GM19025 (cell line): ENCODE data around the gene PXN.
"Not testable (repeated sequence)": the region's sequence is repeated elsewhere in the genome, so short reads cannot be mapped to it uniquely, and the experiment has no call there.

Experiments
- ATAC-seq: cut with Tn5 transposase; IDR thresholded peaks from one replicate; pipeline ENCODE4 v1.9.1; 2021; ENCODE audit warnings: mild to moderate bottlenecking, low read depth, moderate library complexity; ENCODE audit not compliant: unreplicated experiment

Gene PXN

DNA sequence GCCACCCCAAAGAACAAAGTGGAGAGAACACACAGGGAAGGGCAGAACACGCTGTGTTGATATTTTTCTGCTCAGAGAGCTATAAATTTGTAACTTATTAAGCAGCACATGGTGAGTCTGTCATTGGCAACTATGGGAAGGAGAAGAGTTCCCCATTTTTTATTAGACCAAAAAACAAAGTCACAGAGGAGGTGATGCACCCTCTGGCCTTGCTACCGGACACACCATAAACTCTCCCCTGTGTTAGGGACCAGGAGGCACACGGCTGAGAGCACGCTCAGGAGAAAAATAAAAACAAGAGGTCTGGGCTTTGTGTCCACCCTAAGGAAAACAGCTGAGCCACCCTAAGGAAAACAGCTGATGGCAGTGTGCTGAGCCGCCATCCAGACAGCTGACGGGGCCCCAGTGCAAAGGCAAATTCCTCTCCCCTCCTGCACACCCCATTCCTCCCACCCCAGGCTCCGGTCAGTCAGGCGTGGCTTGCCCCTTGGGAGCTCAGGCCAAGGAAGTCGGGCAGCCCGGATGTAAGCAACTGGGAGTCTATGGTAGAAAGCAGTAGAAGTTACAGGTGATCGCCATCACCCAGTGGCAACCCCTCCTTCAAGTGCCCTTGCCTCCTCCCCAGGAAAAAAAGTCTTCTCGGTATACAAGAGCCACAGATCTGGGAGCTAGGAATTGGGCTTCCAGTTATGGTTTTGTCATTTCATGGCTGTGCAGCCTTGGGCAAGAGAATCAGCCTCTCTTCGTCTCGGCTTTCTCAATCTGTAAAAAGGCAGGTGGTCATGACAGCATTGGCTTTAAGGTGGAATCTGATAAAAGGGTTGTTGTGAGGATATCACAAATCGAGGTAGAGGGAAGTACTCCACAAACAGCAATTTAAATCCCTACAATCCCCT is 2.4 kb downstream of the PXN start:
- no peak for ATAC-seq

DNA sequence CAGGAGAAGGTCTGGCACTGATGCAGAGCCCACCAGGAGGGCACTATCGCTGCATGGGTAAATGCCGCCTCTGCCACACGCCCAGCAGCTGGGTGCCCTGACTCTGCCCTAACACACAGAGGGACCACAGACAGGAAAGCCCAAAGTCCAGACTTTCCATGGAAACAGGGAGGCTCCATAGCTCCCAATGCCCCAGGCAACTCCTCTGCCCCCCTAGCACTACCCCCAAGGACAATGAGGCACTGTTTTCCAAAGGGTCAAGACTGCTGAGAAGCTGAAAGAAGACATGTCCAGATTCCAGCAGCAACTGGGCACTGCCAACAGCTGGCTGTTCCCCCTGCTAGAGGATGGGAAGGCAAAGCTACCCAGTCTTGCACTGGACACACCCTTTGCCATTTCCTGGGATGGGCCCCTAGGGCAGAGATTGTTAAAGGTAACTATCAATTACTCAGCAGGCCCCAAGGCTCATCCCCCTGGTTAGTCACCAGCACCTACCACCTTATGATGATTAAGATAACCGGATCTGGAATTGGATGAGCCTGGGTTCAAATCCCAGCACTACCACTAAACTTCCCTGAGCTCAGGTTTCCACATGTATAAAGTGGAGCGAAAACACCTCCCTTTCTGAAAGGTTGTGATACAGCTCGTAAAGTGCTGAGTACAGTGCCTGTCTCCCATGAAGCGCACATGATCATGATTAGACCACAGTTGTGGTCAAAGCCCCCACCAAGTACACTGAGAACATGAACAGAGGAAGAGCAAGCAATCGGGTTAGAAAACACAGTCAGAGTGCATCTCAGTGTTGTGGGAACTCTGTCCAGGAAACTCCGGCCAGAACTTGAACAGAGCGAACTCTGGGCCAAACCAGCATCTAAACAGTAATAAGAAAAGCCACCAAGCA is 3.3 kb downstream of the PXN start:
- ATAC-seq = no peak

DNA sequence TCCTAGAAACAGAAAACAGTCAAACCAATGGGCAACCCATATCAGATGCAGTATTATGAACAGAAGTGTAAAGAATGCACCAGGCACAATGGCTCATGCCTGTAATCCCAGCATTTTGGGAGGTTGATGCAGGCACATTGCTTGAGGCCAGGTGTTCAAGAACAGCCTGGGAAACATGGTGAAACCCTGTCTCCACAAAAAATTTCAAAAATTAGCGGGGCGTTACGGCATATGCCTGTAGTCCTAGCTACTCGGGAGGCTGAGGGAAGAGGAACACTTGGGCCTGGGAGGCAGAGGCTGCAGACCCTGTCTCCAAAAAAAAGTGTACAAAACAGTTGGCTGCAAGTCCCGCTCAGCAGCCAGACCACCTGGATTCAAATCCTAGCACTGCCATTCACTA is 4.9 kb downstream of the PXN start:
- no peak for ATAC-seq

DNA sequence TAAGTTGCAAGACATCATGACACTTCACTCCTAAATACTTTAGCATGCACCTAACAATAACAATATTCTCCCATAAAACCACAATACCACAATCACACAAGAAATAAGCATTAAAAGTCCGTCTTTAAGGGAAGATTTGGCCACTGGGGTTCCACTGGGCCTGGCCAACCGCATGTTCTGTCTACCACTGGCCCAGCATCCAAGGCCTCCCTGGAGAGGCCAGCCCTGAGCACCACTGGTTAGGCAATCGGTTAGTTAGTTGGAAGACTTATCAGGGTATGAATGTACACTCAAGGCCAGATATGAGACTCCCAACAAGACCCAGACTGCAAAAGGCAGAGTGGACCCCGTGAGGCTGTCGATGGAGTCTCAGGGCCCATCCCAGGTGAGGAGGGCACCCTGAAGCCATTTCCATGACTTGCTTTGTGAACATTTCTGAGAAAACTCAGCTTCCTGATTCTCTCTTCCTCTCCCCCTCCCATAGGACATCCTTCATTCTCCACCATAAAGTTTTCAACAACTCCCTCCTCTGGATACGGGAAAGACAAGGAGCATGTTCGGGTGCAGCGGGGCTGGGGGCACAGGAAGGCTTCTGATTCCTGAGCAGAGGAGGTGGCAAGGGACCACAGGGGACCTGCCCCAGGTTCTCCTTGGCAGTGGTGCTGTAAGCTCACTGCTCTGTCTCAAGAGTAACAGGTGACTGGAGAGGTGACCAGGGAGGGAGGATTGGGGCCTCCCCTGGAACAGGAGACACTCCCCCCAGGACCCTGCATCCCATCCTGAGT is 5.9 kb downstream of the PXN start:
- no peak for ATAC-seq

DNA sequence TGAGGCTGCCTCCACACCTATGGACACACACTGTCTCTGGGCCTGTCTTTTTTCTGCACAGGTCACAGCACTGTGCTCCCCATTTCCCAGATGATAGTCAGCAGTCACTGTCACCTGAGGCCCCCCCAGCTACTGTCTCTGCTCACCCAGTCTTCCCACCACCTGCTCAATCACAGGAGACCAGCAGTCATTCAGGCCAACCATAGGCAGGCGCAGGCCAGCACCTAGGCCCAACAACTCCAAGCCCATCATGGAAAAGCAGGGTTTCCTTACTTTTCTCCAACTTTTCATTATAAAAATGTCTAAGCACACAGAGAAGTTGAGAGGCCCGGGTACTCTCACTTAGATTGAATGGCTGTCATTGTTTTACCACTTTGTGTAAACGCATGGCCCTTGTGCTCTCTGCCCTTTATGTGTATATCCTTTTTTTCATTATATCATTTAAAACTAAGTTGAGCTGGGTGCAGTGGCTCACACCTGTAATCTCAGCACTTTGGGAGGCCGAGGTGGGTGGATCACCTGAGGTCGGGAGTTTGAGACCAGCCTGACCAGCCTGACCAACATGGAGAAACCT is 7.1 kb downstream of the PXN start:
- ATAC-seq = no peak

DNA sequence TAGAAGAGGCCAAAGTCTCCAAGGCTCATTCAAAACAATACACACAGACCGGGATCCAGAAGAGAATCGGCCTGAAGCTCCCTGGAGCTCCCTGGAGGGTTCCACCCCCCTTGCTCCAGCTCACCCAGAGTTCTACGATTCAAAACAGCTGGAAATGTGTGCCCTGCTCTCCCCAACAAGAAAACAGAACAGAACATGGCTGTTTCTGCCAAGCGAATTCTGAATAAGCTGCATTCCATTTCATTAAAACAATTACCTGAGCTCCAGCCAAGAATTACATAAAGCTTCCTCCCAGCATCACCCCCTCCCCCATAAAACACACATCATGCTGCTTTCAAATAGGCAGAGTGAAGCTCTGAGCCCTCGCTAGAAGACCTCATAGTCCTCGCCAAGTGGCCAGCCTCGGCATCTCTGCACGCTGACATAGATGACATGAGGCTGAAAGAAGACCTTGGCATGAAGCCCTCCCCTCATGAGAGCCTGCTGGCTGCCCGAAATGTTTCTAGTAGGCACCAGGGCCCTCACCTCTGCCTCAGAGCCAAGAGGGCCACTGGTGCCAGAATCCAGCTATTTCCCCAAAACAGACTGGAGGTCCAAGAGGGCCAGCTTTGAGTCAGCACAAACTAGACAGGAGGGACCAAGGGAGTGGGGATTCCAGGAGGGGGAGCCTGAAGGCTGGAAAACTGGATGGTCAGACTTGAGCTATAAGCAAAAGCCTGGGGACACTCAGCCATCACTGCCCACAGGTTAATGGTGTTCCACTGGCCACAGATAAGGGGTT is 8.3 kb downstream of the PXN start:
- ATAC-seq = no peak

DNA sequence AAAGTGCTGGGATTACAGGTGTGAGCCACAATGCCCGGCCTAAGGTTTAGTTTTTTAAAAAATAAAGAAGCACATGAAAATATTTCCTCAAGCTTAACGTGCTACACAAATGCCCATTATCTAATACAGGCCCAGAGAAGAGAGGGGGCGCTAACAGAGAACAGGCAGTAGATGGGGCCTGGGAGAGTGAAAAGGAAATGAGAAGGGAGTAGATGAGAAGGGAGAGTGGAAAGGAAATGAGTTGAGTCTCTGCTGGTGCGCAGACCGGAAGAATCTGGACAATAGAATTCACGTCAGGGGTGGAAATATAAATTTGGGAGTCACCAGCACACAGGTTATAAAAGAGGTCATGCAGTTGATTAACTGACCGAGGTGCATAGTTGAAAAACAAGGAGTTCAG is 10.7 kb downstream of the PXN start:
- ATAC-seq = no peak

DNA sequence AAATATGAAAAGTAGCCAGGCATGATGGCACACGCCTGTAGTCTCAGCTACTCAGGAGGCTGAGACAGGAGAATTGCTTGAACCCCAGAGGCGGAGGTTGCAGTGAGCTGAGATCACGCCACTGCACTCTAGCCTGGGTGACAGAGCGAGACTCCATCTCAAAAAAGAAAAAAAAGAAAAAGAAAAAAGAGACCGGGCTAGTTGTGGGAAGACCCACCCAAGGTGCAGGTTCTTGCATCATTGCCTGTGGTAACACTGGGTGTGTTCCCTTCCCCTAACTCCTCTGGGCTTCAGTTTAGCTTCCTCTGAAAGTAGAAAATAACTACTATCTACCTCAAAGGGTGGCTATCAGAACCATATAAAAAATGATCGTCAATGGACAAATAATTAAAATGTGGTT is 12.2 kb downstream of the PXN start:
- ATAC-seq = not testable (repeated sequence)

DNA sequence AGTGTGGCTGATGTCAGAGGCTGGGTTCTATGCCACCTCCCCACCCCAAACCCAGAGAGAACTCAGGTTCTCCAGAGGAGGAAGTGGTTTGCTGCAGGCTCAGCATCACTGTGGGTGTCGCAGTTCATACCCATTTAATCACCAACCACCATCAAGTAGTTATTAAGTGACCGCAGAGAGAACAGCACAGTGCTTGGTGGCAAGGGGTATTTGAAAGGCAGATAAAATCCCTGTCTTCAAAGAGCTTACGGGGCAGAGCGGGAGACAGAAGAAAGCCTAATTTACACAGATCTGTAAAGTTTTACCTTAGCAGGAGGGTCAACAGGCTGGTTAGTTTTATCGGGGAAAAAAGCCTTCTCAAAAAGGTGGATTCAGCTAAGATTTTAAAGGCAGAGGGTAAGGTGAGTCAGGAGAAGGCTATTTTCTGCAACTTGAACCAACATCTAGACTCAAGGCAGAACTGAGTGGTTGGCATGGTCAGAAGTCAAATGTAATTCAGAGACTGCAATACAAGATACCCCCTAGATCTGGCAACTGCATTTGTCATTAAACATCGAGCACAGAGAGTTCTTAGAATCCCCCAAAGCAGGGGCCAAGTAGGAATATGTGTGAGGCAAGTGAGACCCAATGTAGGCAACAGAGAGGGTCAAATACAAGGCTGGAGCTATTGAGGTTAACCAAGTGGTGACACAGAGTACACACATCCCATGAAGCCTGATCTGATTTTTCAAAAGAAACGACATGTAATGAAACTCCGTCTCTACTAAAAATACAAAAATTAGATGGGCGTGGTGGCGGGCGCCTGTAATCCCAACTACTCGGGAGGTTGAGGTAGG is 13.2 kb downstream of the PXN start:
- no peak for ATAC-seq

DNA sequence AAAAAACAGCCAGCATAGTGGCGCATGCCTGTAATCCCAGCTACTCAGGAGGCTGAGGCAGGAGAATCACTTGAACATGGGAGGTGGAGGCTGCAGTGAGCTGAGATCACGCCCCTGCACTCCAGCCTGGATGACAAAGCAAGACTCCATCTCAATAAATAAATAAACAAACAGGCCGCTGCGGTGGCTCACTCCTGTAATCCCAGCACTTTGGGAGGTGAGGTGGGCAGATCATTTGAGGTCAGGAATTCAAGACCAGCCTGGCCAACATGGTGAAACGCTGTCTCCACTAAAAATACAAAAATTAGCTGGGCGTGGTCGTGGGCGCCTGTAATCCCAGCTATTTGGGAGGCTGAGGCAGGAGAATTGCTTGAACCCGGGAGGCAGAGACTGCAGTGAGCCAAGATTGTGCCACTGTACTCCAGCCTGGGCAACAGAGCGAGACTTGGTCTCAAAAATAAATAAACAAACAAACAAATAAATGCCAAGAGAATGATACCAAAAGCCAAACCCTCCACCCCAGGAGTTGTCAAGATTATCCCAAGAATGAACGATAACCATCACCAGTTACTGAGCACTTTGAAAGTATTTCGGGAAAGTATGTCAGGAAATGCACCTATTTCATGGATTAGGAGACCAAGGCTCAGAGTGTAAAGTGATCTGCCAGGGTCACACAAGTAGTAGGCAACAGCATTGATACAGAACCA is 14.0 kb downstream of the PXN start:
- not testable (repeated sequence) for ATAC-seq

DNA sequence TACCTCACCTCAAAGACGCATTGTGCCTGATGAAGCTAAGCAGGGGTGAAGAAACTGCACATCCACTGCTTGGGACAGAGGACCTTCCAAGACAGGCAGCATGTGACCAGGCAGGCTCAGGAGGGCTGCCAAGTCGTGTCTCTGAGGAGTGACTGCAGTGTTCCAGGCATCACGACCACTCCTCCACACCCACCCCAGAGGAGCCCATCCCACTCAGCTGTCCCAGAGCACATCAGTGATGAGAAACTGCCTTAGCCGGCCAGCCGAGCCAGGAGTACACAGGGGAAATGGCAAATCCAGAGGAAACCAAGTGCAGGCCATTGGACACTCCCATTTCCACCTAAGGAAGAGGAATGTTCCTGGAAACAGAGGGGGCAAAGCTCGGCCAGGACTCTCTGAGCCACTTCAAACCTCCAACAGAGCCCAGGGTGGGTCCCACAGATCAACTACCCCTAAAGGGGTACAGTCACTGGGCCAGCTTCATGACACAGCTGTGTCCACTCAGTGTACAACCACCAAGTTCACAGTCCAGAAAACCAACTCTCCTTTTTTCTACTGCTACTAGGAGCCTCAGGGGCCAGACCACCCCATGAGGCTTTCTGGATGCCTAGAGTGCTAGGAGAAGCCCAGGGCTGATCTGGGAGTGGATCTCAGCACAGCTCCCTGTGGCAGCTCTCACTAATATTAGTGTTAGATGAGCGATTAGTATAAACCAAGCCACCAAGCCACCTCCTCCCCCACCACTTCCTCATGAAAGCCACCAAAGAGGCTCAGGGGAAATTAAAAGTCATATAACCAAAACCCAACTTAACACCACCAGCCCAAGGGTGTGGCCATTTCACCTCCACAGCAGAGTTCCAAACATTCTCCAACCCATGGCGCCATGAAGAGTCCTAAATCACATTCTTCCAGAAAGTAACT is 15.4 kb downstream of the PXN start:
- ATAC-seq = no peak

DNA sequence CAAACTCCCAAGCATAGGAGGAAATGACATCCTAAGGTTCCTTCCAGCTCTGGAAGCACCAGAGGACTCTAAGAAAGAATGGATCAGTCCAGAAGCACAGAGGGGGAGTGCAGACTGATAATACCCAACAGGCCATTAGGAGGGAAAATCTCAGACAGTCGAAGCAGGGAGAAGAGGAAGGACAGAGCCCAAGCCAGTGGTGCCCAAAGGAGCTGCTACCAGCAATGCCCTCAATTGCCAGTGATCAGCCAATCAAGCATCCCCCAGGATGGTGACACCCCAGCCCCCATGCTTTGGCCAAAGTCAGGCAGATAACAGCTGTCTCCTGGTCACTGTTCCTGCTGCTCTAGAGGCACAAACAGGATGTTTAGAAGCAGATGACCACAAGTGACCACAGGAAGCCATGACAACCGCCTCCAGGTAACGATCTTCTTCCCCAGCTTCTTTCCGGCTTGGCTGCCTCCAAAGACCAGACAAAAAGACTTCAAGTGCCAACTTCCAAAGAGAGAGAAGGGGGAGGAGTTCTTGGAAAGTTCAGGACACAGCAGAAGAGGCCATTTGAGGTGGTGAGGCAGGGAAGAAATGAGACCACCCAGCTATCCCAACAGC is 16.2 kb downstream of the PXN start:
- ATAC-seq = no peak

DNA sequence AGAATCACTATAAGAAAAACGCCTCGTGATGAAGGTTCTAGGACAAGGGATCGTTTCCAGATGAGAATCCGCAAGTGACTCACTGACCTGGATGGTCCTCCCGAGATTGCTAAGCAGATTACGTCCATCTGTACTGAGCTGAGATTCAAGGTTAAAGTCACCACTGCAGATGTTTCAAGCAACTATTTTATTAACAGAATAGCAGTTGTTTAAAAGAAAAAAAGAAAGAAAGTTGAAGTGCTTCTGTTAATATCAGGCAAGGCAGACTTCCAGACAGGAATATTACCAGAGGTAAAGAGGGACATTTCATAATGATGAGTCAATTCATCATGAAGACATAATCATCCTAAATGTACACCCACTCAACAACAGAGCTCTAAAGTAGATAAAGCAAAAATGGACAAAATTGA is 17.9 kb downstream of the PXN start:
- ATAC-seq = no peak

DNA sequence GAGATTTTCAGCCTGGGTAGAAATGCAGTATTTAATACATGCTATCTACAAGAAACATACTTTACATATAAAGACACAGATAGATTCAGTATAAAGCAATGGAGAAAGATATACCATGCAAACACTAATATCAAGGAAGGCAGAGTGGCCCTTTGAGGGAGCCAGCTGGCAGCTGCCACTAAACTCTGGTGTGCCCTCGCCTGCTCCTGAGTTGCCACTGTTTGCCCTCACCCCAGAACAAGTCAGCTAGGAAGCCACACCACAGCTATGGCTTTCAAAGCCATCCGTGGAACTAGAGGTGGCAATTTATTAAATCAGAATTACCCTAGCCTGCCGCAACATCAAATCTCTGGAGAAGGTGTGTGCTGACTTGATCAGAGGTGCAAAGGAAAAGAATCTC is 18.3 kb downstream of the PXN start:
- ATAC-seq = no peak

DNA sequence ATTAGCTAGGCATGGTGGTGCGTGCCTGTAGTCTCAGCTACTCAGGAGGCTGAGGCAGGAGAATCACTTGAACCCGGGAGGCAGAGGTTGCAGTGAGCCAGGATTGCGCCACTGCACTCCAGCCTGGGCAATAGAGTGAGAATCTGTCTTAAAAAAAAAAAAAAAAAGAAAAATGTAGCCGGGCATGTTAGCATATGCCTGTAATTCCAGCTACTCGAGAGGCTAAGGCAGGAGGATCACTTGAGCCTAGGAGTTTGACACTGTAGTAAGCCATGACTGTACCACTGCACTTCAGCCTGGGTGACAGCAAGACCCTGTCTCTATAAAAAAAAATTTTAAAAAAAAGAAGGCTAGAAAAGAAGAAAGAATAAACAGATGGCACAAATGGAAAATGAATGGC is 18.8 kb downstream of the PXN start:
- not testable (repeated sequence) for ATAC-seq

DNA sequence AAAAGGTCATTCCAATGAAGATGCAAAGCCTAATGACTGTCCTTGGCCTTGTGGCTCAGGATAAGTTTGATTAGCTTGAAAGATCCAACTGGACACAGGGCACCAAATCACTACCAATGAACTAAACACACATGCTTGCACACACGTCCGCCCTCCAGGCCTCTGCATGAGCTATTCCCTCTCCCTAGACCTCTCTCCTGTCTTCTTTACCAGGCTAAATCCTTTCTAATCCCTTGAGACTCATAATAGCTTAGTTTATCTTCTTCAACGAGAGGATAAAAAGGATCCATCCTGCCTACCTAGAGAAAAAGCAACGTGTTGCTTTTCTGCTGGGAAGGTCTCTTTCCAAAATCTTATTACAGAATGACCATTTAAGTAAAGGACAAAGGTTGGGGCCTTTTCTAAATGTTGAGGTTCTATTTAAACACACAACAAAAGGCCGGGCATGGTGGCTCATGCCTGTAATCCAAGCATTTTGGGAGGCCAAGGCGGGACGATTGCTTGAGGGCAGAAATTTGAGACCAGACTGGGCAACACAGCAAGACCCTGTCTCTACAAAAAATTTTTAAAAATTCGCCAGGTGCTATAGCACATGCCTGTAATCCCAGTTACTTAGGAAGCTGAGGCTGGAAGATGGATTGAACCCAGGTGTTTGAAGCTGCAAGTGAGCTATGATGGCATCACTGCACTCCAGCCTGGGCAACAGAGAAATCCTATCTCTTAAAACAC is 22.4 kb downstream of the PXN start:
- ATAC-seq = no peak
